ENCODE measurements around the gene ATP1B3.
"Not testable (repeated sequence)": the region's sequence is repeated elsewhere in the genome, so short reads cannot be mapped to it uniquely, and the experiment has no call there.

ATP1B3 gene

GRCh38 chr3:141955175-141955574 lies 78.7 kb downstream of the ATP1B3 start:
- no peak for DNase-seq

GRCh38 chr3:141959589-141960554 lies 83.4 kb downstream of the ATP1B3 start:
- DNase-seq, result no peak
- TF ChIP-seq POLR2A (IDR thresholded peaks at IDR 0.05; ENCODE audit: low read length) (no peak), GATA1 (IDR thresholded peaks at IDR 0.05; ENCODE audit: low read depth, low read length) (no peak)

More at GRCh38 chr3:141955175-141955574, 78.7 kb downstream of the ATP1B3 start:
- no peak for TF ChIP-seq GATA1 (IDR thresholded peaks at IDR 0.05; ENCODE audit: low read depth, low read length)
- no peak for TF ChIP-seq POLR2A (IDR thresholded peaks at IDR 0.05; ENCODE audit: low read length)

- no peak for TF ChIP-seq GATA1 (IDR thresholded peaks at IDR 0.05; ENCODE audit: low read depth, low read length)
- TF ChIP-seq POLR2A (IDR thresholded peaks at IDR 0.05; ENCODE audit: low read length), result no peak
- DNase-seq, result no peak
These were observed 84.3 kb downstream of the ATP1B3 start for GRCh38 chr3:141960731-141961130.

DNA sequence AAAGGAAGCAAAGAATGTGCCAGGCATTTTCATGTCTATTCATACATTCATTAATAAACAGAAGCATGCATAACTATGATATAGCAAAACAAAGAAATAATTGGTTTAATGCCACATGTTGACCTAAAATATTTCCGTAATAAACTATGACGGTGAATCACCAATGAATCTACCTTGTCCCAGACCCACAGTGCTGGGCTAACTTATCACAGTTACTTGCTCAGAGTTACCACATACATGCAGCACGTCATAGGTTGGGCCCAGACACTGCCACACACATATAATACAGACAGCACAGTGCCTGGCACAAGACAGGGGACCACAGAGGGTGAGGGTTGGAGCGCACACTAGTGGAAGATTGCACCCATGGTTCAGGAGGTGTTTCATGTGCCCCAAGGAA lies 86.9 kb downstream of the ATP1B3 start:
- no peak for DNase-seq
- no peak for TF ChIP-seq POLR2A (IDR thresholded peaks at IDR 0.05; ENCODE audit: low read length)
- no peak for TF ChIP-seq GATA1 (IDR thresholded peaks at IDR 0.05; ENCODE audit: low read depth, low read length)

GRCh38 chr3:141965471-141965870 lies 89.0 kb downstream of the ATP1B3 start:
- TF ChIP-seq POLR2A (IDR thresholded peaks at IDR 0.05; ENCODE audit: low read length) (no peak), GATA1 (IDR thresholded peaks at IDR 0.05; ENCODE audit: low read depth, low read length) (no peak)
- DNase-seq, result no peak

DNA sequence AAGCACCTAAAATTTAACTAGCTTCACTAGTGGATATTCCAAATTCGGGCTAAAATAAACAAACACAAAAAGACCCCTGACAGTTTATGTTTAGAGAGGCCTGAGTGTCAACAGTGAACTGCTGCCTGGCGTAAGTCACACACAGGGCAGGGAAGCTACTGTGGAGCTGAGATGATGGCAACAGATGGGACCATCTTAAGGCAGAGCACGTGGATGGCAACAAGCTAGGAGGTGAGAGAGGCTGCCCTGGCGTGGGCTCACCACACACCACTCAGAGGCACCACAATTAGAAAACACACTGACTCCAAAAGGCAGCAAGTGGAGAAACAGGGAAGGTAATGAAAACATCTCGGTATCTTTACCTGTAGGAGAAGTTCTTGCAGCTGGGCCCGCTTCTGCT lies 93.3 kb downstream of the ATP1B3 start:
- DNase-seq, result no peak
- no peak for TF ChIP-seq POLR2A (IDR thresholded peaks at IDR 0.05; ENCODE audit: low read length)
- TF ChIP-seq GATA1 (IDR thresholded peaks at IDR 0.05; ENCODE audit: low read depth, low read length), result no peak

DNA sequence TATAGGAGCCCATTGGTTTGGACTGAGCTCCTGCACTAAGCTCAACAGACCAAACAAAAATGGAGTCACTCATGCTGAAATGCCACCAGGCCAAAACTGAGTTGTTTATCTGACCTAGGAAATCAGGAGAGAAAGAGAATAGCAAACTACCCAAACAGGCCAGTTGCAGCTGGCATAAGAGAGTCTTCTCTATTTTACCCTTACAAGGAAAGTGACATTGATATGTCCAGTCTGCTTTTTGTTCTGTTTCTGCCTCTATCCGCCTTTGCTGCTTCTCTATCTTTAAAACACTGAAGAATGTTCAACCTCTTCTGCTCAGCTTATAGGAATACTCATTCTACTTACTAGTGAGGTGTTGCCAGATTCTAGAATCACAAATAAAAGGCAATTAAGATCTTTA lies 95.1 kb downstream of the ATP1B3 start:
- TF ChIP-seq GATA1 (IDR thresholded peaks at IDR 0.05; ENCODE audit: low read depth, low read length) (no peak), POLR2A (IDR thresholded peaks at IDR 0.05; ENCODE audit: low read length) (no peak)
- no peak for DNase-seq

- DNase-seq, result no peak
- TF ChIP-seq POLR2A (IDR thresholded peaks at IDR 0.05; ENCODE audit: low read length), result no peak
- TF ChIP-seq GATA1 (IDR thresholded peaks at IDR 0.05; ENCODE audit: low read depth, low read length), result no peak
These were observed 96.0 kb downstream of the ATP1B3 start for GRCh38 chr3:141972399-141972798.

GRCh38 chr3:141974777-141975176 lies 98.3 kb downstream of the ATP1B3 start:
- not testable (repeated sequence) for DNase-seq
